ENCODE results near the gene NLGN1. TPM values are rescaled to one million over a fixed set of nuclear protein-coding genes. Genes with fewer than 3 reads are reported as not detected.
"Not testable (repeated sequence)": the region's sequence is repeated elsewhere in the genome, so short reads cannot be mapped to it uniquely, and the experiment has no call there.

Gene NLGN1
- polyA plus RNA-seq, 1 donor from 2014 or later: 2.7 TPM

DNA sequence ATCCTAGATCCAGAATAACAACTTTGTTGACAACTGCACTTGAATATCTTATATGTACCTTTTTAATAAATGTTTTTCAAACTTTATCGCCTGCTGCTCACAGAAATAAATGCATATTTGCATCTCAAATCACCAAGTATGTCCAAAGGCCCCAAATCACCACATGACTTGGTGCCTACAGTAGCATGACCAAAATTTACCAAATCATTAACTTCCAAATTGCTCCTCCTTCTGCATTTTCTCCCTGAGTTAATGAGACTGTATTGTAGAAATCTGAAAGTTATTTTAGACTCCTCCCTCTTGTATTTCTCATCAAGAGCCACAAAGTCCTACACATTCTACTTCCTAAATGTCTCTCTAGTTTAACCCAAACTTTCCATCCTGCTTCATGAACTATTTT lies 826.1 kb downstream of the NLGN1 start:
- Histone ChIP-seq H3K9me2 (ENCODE audit: insufficient read depth, low read length) (no peaks in the 10 kb centered on the region), H3K9ac (ENCODE audit: low read length) (no peak overlapping the region), H2AFZ (ENCODE audit: low read depth, low read length) (no peak overlapping the region), H3K27me3 (ENCODE audit: insufficient read depth, low read depth, low read length) (no peaks in the 10 kb centered on the region), H3K4me3 (ENCODE audit: low read length) (no peak overlapping the region), H3K27ac (ENCODE audit: low read length) (no peak overlapping the region), H3K4me2 (ENCODE audit: low read length) (no peak overlapping the region), H3K79me2 (replicated peaks; ENCODE audit: insufficient read depth, low read length) (no peaks in the 10 kb centered on the region), H3K36me3 (ENCODE audit: insufficient read depth, low read length) (no peaks in the 10 kb centered on the region), H4K20me1 (ENCODE audit: insufficient read depth) (no peaks in the 10 kb centered on the region), H3K9me3 (ENCODE audit: low read length) (no peaks in the 10 kb centered on the region), H3F3A (ENCODE audit: insufficient read depth, low read length, poor library complexity, severe bottlenecking) (no peaks in the 10 kb centered on the region)
- TF ChIP-seq EZH2 (IDR thresholded peaks at IDR 0.05; ENCODE audit: borderline replicate concordance, insufficient read depth, low read length, poor library complexity, severe bottlenecking) (no peak), SMC3 (conservative IDR thresholded peaks at IDR 0.05; ENCODE audit: poor library complexity) (no peak), EP300 (conservative IDR thresholded peaks at IDR 0.05; ENCODE audit: poor library complexity, severe bottlenecking) (no peak), RAD21 (conservative IDR thresholded peaks at IDR 0.05) (no peak), MXI1 (conservative IDR thresholded peaks at IDR 0.05; ENCODE audit: poor library complexity, severe bottlenecking) (no peak), POLR2AphosphoS5 (IDR thresholded peaks at IDR 0.05) (no peak), TAF1 (IDR thresholded peaks at IDR 0.05; ENCODE audit: low read depth) (no peak)
- TF ChIP-seq, protein P1, sequence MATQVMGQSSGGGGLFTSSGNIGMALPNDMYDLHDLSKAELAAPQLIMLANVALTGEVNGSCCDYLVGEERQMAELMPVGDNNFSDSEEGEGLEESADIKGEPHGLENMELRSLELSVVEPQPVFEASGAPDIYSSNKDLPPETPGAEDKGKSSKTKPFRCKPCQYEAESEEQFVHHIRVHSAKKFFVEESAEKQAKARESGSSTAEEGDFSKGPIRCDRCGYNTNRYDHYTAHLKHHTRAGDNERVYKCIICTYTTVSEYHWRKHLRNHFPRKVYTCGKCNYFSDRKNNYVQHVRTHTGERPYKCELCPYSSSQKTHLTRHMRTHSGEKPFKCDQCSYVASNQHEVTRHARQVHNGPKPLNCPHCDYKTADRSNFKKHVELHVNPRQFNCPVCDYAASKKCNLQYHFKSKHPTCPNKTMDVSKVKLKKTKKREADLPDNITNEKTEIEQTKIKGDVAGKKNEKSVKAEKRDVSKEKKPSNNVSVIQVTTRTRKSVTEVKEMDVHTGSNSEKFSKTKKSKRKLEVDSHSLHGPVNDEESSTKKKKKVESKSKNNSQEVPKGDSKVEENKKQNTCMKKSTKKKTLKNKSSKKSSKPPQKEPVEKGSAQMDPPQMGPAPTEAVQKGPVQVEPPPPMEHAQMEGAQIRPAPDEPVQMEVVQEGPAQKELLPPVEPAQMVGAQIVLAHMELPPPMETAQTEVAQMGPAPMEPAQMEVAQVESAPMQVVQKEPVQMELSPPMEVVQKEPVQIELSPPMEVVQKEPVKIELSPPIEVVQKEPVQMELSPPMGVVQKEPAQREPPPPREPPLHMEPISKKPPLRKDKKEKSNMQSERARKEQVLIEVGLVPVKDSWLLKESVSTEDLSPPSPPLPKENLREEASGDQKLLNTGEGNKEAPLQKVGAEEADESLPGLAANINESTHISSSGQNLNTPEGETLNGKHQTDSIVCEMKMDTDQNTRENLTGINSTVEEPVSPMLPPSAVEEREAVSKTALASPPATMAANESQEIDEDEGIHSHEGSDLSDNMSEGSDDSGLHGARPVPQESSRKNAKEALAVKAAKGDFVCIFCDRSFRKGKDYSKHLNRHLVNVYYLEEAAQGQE (IDR thresholded peaks at IDR 0.05; ENCODE audit: borderline replicate concordance): no peak
- TF ChIP-seq, protein P2, sequence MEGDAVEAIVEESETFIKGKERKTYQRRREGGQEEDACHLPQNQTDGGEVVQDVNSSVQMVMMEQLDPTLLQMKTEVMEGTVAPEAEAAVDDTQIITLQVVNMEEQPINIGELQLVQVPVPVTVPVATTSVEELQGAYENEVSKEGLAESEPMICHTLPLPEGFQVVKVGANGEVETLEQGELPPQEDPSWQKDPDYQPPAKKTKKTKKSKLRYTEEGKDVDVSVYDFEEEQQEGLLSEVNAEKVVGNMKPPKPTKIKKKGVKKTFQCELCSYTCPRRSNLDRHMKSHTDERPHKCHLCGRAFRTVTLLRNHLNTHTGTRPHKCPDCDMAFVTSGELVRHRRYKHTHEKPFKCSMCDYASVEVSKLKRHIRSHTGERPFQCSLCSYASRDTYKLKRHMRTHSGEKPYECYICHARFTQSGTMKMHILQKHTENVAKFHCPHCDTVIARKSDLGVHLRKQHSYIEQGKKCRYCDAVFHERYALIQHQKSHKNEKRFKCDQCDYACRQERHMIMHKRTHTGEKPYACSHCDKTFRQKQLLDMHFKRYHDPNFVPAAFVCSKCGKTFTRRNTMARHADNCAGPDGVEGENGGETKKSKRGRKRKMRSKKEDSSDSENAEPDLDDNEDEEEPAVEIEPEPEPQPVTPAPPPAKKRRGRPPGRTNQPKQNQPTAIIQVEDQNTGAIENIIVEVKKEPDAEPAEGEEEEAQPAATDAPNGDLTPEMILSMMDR (IDR thresholded peaks at IDR 0.05; ENCODE audit: poor library complexity, severe bottlenecking): no peak

DNA sequence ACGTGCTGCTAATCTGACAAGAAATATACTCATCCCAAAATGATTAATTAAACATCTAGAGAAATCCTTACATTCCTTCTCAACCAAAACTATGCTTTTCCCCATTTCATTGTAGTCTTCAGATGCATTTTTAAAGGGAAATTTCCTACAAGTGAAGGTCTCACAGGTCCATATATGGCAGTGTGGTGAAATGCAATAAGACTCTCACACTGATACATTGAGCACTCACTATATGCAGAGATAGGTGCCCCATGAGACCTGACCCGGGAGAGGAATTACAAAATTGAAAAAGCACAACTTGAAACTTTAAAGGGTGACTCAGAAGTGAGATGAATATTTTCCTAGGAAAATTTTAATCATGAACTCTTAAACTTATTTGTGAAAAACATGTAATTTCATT lies 832.4 kb downstream of the NLGN1 start:
- no peaks in the 10 kb centered on the region for H3K36me3 ChIP-seq (ENCODE audit: insufficient read depth, low read length)
- no peak overlapping the region for H3K27ac ChIP-seq (ENCODE audit: low read length)
- H3K9me3 ChIP-seq (ENCODE audit: low read length): no peaks in the 10 kb centered on the region
- TF ChIP-seq SMC3 (conservative IDR thresholded peaks at IDR 0.05; ENCODE audit: poor library complexity) (no peak), POLR2AphosphoS5 (IDR thresholded peaks at IDR 0.05) (no peak), EP300 (conservative IDR thresholded peaks at IDR 0.05; ENCODE audit: poor library complexity, severe bottlenecking) (no peak), MXI1 (conservative IDR thresholded peaks at IDR 0.05; ENCODE audit: poor library complexity, severe bottlenecking) (no peak), EZH2 (IDR thresholded peaks at IDR 0.05; ENCODE audit: borderline replicate concordance, insufficient read depth, low read length, poor library complexity, severe bottlenecking) (no peak), RAD21 (conservative IDR thresholded peaks at IDR 0.05) (no peak), TAF1 (IDR thresholded peaks at IDR 0.05; ENCODE audit: low read depth) (no peak)
- TF ChIP-seq, protein P1 (IDR thresholded peaks at IDR 0.05; ENCODE audit: borderline replicate concordance): no peak
- TF ChIP-seq, protein P2 (IDR thresholded peaks at IDR 0.05; ENCODE audit: poor library complexity, severe bottlenecking): no peak
- no peaks in the 10 kb centered on the region for H3F3A ChIP-seq (ENCODE audit: insufficient read depth, low read length, poor library complexity, severe bottlenecking)
- no peaks in the 10 kb centered on the region for H3K9me2 ChIP-seq (ENCODE audit: insufficient read depth, low read length)
- no peaks in the 10 kb centered on the region for H3K27me3 ChIP-seq (ENCODE audit: insufficient read depth, low read depth, low read length)
- H3K4me3 ChIP-seq (ENCODE audit: low read length): no peak overlapping the region
- no peak overlapping the region for H2AFZ ChIP-seq (ENCODE audit: low read depth, low read length)
- H3K79me2 ChIP-seq (replicated peaks; ENCODE audit: insufficient read depth, low read length): no peaks in the 10 kb centered on the region
- no peak overlapping the region for H3K9ac ChIP-seq (ENCODE audit: low read length)
- no peaks in the 10 kb centered on the region for H4K20me1 ChIP-seq (ENCODE audit: insufficient read depth)
- no peak overlapping the region for H3K4me2 ChIP-seq (ENCODE audit: low read length)

DNA sequence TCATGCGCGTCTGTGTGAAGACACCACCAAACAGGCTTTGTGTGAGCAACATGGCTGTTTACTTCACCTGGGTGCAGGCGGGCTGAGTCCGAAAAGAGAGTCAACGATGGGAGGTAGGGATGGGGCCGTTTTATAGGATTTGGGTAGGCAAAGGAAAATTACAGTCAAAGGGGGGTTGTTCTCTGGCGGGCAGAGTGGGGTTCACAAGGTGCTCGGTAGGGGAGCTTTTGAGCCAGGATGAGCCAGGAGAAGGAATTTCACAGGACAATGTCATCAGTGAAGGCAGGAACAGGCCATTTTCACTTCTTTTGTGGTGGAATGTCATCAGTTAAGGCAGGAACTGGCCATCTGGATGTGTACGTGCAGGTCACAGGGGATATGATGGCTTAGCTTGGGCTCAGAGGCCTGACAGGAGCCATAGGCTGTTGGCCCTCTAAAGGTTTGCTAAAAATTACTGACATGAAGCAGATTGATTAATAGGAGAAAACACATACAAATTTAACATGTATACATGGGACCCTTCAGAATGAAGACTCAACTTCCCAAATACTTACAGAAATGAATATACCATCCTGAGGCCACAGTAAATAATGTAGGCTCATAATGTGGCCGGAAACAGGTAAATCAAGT lies 834.6 kb downstream of the NLGN1 start:
- not testable (repeated sequence) for H3K4me3 ChIP-seq (ENCODE audit: low read length); H2AFZ ChIP-seq (ENCODE audit: low read depth, low read length); H3K9ac ChIP-seq (ENCODE audit: low read length); H3K36me3 ChIP-seq (ENCODE audit: insufficient read depth, low read length); H3K9me2 ChIP-seq (ENCODE audit: insufficient read depth, low read length); H4K20me1 ChIP-seq (ENCODE audit: insufficient read depth); H3K27ac ChIP-seq (ENCODE audit: low read length); H3K9me3 ChIP-seq (ENCODE audit: low read length); H3K27me3 ChIP-seq (ENCODE audit: insufficient read depth, low read depth, low read length); H3F3A ChIP-seq (ENCODE audit: insufficient read depth, low read length, poor library complexity, severe bottlenecking); H3K4me2 ChIP-seq (ENCODE audit: low read length); H3K79me2 ChIP-seq (replicated peaks; ENCODE audit: insufficient read depth, low read length)

Measured in neural cell (in vitro differentiated cells).